VCaP (cell line): ENCODE results near the gene GKN1.
A peak's percentile ranks its signal among the peaks of the same experiment; 100 is the strongest.
"Not testable (repeated sequence)": the region's sequence is repeated elsewhere in the genome, so short reads cannot be mapped to it uniquely, and the experiment has no call there.

Experiments used
- H3K27ac ChIP-seq: fragments of 450-650 bp; 2 replicates; pipeline ENCODE4 v1.5.1; 2017
- TF ChIP-seq, protein P1 (sequence below): fragments of 450-650 bp; conservative IDR thresholded peaks from 2 replicates; pipeline ENCODE4 v1.5.1; 2017; ENCODE audit warnings: mild to moderate bottlenecking, moderate library complexity

Gene GKN1

DNA sequence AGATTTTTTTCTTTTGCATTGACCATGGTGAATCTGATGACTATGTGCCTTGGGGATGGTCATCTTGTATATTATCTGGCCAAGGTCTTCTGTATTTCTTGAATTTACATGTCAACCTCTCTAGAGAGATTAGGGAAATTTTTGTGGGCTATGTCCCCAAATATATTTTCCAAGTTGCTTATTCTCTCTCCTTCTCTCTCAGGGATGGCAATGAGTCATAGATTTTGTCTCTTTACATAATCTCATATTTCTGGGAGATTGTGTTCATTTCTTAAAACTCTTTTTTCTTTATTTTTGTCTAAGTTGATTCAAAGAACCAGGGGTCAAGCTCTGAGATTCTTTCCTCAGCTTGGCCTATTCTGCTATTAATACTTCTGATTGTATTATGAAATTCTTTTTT, 31.6 kb upstream of the GKN1 start:
- no peak overlapping the region for H3K27ac ChIP-seq
- TF ChIP-seq, protein P1, sequence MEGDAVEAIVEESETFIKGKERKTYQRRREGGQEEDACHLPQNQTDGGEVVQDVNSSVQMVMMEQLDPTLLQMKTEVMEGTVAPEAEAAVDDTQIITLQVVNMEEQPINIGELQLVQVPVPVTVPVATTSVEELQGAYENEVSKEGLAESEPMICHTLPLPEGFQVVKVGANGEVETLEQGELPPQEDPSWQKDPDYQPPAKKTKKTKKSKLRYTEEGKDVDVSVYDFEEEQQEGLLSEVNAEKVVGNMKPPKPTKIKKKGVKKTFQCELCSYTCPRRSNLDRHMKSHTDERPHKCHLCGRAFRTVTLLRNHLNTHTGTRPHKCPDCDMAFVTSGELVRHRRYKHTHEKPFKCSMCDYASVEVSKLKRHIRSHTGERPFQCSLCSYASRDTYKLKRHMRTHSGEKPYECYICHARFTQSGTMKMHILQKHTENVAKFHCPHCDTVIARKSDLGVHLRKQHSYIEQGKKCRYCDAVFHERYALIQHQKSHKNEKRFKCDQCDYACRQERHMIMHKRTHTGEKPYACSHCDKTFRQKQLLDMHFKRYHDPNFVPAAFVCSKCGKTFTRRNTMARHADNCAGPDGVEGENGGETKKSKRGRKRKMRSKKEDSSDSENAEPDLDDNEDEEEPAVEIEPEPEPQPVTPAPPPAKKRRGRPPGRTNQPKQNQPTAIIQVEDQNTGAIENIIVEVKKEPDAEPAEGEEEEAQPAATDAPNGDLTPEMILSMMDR = no peak

DNA sequence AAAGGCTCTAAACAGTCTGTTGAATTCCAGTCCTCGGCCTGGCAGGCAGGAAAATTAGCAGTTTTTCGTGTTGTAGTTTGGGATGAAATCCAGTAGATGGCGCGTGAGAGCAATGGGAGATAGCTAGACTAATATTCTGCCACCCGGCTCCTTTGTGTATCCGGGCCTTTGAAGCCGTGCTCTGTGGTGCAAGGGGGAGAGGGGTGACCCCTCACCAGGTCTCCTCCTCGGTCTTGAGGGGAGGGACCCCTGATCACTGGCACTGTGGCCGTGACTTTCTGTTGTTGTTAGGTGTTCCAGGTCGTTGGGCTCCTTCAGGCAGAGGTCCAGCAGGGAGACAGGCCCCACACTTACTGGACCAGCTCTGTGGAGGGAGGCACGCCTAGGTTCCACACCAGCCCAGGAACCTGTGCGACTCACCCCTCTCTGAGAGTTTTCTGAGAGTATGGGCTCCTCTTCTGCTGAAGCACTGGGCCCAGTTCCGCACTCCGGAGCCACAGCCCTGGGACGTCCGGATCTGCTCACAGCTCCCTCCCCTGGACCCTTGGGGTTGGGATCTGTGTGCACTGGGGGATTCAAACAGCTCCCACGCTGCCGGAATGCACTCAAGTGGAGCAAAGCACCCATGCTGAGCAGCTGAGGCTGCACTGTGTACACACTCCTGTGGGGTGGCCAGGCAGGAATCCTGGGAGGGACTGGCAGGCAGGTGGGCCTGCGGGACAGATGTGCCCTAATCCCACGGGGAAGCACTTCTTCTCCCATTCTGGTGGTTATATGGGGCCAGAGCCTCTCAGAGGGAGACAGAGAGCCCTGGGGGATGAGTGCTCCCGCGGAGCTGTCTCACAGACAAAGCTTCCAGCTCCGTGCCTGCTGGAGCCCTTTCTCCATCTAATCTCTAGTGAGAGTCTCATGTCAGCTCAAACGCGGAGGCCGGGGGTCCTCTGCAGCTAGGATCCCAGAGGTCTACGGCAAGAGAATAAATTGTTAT, 30.6 kb upstream of the GKN1 start:
- TF ChIP-seq, protein P1 = peak; percentile 91
- peak overlapping the region; percentile 54; the same call in 1 of the 2 replicates for H3K27ac ChIP-seq

DNA sequence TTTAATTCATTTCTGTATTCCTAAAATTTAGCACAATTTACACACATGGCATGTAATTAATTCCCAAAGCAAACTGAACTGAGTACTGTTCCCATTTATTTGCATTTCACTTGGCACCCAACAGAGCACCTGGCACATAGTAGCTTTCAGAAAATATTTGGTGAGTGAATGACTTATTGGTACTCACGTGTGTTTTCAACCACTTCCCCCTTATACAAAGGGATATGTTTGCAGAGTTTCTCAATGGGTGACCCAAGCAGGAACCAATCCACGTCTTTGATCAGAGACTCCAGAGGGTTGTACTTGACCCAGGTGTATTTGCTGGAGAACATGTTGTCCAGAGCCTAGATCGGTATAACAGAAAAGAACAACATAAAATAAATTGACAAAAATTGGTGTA, 28.3 kb upstream of the GKN1 start:
- TF ChIP-seq, protein P1 = no peak
- peak overlapping the region; percentile 60 for H3K27ac ChIP-seq

DNA sequence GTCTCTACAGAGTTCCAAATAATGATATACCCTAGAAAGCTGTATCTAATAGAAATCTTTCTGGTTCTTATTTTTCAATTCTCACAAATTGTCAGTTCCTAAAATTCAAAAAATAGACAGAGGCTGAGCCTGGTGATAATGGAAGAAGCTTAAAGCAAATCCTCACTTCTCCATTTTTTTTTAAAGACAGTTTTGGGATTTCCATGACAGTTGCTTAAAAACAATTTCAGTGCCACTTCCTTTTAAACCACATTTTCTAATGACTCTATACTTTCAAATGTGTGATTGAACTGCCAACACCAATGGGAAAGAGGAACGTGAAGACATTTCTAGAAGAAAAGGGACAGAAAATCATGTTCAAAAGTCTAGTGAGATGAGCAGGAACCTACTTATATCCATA, 25.7 kb upstream of the GKN1 start:
- no peak overlapping the region for H3K27ac ChIP-seq
- TF ChIP-seq, protein P1 = no peak

GRCh38 chr2:68951899-68952298, 22.5 kb upstream of the GKN1 start:
- TF ChIP-seq, protein P1 = no peak
- no peak overlapping the region for H3K27ac ChIP-seq

- TF ChIP-seq, protein P1 = no peak
- no peak within 1 kb of the TSS for H3K27ac ChIP-seq
Measured at GRCh38 chr2:68952887-68953521, 21.4 kb upstream of the GKN1 start, which contains the start of gene GKN2. TSS of gene GKN2 (minus strand) at chr2:68952893. CDS start at chr2:68952861, 32 bp downstream.

- not testable (repeated sequence) for H3K27ac ChIP-seq
Measured at GRCh38 chr2:68955432-68955831, 19.0 kb upstream of the GKN1 start.
